GM12875 (cell line): ENCODE results near the gene TMTC2.

Experiments used
- H3K4me3 ChIP-seq: one replicate; pipeline ENCODE4 v1.5.1; 2011; ENCODE audit warnings: low read depth, low read length, control low read depth
- TF ChIP-seq, protein P1 (sequence below): IDR thresholded peaks from 2 replicates; pipeline ENCODE4 v1.5.1; 2011; ENCODE audit warnings: low read depth, mild to moderate bottlenecking, control low read depth, inconsistent platforms, low read length, moderate library complexity, borderline replicate concordance; ENCODE audit not compliant: insufficient read depth

Gene TMTC2

DNA sequence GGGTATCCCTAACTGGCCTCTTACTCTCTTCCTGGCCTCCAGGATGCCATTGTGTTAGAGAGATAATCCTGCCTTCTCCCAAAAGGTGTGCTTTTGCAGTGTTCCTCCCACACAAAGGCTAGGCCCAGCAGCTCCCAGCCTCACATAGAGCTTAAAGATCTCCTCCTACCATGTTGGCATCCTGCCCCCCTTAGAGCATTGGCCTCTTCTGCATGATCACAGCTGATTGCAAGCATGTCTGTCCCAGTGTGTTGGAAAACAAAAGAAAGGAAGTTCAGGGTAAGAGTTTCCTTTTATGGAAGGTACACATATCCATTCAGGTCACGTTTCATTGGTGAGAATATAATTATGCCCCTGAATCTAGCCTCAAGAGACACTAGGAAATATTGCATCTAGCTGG, 405.4 kb downstream of the TMTC2 start:
- no peak overlapping the region for H3K4me3 ChIP-seq
- TF ChIP-seq, protein P1, sequence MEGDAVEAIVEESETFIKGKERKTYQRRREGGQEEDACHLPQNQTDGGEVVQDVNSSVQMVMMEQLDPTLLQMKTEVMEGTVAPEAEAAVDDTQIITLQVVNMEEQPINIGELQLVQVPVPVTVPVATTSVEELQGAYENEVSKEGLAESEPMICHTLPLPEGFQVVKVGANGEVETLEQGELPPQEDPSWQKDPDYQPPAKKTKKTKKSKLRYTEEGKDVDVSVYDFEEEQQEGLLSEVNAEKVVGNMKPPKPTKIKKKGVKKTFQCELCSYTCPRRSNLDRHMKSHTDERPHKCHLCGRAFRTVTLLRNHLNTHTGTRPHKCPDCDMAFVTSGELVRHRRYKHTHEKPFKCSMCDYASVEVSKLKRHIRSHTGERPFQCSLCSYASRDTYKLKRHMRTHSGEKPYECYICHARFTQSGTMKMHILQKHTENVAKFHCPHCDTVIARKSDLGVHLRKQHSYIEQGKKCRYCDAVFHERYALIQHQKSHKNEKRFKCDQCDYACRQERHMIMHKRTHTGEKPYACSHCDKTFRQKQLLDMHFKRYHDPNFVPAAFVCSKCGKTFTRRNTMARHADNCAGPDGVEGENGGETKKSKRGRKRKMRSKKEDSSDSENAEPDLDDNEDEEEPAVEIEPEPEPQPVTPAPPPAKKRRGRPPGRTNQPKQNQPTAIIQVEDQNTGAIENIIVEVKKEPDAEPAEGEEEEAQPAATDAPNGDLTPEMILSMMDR = no peak

DNA sequence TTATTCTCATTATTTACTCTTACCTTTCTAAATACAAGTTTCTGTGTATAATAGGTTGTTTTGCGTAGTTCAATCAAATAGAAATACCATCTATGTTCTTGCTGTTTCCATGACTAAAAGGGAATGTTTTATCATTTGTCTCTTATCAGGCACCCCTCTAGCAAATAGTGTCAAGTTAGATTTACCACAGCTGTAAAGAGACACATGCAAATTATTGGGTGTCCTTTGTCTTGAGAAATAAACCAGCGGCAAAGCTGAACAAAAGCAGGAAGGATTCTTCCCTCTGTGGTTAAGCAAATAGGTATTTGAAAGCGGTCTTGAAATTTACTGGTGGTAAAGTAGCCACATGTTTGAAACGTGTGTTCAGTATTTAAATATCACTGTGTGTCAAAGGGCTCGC, 405.9 kb downstream of the TMTC2 start:
- TF ChIP-seq, protein P1 = no peak
- no peak overlapping the region for H3K4me3 ChIP-seq

- TF ChIP-seq, protein P1 = no peak
- H3K4me3 ChIP-seq = no peak overlapping the region
Observed at GRCh38 chr12:83093426-83093825, 406.7 kb downstream of the TMTC2 start.

DNA sequence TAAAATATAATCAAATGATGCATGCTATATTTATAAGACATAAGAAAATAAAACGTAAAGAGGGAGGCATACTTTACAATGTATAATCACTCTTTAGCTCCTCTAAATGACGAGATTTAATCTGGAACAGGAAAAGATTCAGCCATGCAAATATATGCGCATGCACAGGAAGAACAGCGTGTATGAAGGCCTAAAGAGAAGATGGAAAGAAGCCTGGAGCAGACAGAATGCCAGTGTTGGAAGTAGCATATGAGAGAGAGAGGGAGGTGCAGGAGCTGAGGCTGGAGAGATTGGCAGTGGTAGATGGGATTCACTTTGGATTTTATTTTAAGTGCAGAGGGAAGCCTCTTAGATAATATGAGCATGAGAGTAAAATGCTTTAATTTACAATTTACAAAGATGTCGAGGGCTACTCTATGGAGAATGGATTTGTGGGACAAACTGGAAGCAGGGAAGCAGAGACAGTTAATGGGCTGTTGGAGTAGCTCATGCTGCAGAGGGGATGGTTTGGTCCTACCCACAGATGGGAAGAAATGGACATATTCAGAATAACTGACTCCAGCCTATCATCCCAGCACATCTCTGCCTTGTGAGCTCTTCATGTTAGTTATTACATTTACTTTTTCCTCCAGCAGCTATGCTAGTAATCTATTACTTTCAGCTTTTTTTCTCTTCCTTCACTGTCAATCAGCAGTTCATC, 411.1 kb downstream of the TMTC2 start:
- H3K4me3 ChIP-seq = no peak overlapping the region

GRCh38 chr12:83099436-83099835, 412.7 kb downstream of the TMTC2 start:
- no peak overlapping the region for H3K4me3 ChIP-seq
- TF ChIP-seq, protein P1 = no peak

More for the DNA sequence above, 411.1 kb downstream of the TMTC2 start:
- TF ChIP-seq, protein P1 = no peak

GRCh38 chr12:83102499-83102898, 415.8 kb downstream of the TMTC2 start:
- H3K4me3 ChIP-seq = no peak overlapping the region

DNA sequence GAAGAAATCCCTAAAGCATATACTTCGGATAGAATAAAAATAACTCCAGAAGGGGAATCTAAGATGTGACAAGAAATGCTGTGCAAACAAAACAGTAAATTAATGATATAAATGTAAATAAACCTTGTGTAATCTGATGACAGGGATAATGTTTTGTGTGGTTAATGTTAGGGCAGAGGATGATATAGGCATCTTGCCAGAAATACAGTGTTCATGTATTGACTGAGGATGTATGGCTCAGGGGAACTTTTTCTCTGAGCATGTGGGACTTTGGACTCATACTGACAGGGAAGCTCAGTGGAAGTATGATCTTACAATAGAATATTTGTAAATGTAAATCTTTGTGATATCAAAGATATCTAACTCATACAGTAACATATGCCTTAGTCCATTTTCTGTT, 420.2 kb downstream of the TMTC2 start:
- H3K4me3 ChIP-seq = no peak overlapping the region
- TF ChIP-seq, protein P1 = no peak

More at GRCh38 chr12:83102499-83102898, 415.8 kb downstream of the TMTC2 start:
- TF ChIP-seq, protein P1 = no peak
